Natural killer cell (primary cell): ENCODE measurements around the gene MYO16. TPM values are rescaled to one million over a fixed set of nuclear protein-coding genes. Genes with fewer than 3 reads are reported as not detected.

ENCODE experiments used
- ATAC-seq, 3 donors: fragments of 150-1000 bp in 2 of 3; fragments of 200-7000 bp in 1 of 3; cut with Tn5 transposase; 1 replicate in 1 of 3; 2 replicates in 2 of 3; pipeline ENCODE4 v1.10.0; 2021; ENCODE audit warnings: mild to moderate bottlenecking in 2 of 3, moderate library complexity in 2 of 3
- DNase-seq, 2 donors: peaks; one replicate each; pipeline versions ENCODE4 v3.0.0 to v3.0.0-alpha.2; 2013 to 2021; ENCODE audit warnings: mixed read lengths in 1 of 2
- H3K27ac ChIP-seq: one replicate; pipeline ENCODE4 v1.5.1; 2013; ENCODE audit warnings: mild to moderate bottlenecking, low read length
- H3K27me3 ChIP-seq: one replicate; pipeline ENCODE4 v1.6.1; 2013; ENCODE audit warnings: low read length; ENCODE audit not compliant: control insufficient read depth, insufficient read depth
- H3K36me3 ChIP-seq: one replicate; pipeline ENCODE4 v1.6.1; 2013; ENCODE audit warnings: low read length; ENCODE audit not compliant: control insufficient read depth, insufficient read depth
- H3K4me1 ChIP-seq: one replicate; pipeline ENCODE4 v1.6.1; 2013; ENCODE audit warnings: low read length; ENCODE audit not compliant: control insufficient read depth, insufficient read depth
- H3K4me3 ChIP-seq: one replicate; pipeline ENCODE4 v1.5.1; 2013; ENCODE audit warnings: low read length
- H3K9me3 ChIP-seq: one replicate; pipeline ENCODE4 v1.6.1; 2013; ENCODE audit warnings: low read length; ENCODE audit not compliant: control insufficient read depth, insufficient read depth
- H3K27ac Mint-ChIP-seq, 2 donors: one replicate each; pipeline ENCODE4 v1.8.0; 2022; ENCODE audit warnings: mild to moderate bottlenecking in 2 of 2, mixed read lengths in 2 of 2, moderate library complexity in 1 of 2
- H3K27me3 Mint-ChIP-seq, 2 donors: one replicate each; pipeline ENCODE4 v1.8.0; 2022; ENCODE audit warnings: low read depth in 2 of 2, mixed read lengths in 2 of 2
- H3K36me3 Mint-ChIP-seq: one replicate; pipeline ENCODE4 v1.8.0; 2022; ENCODE audit warnings: mixed read lengths
- H3K4me1 Mint-ChIP-seq, 2 donors: one replicate each; pipeline ENCODE4 v1.8.0; 2022; ENCODE audit warnings: mixed read lengths in 2 of 2
- H3K4me3 Mint-ChIP-seq: one replicate; pipeline ENCODE4 v1.8.0; 2022; ENCODE audit warnings: mild to moderate bottlenecking, moderate library complexity, mixed read lengths
- H3K9me3 Mint-ChIP-seq, 2 donors: one replicate each; pipeline ENCODE4 v1.8.0; 2022; ENCODE audit warnings: mixed read lengths in 2 of 2
- CTCF ChIP-seq: fragments of 200-600 bp; IDR thresholded peaks from one replicate; pipeline ENCODE4 v1.8.0; 2022; ENCODE audit warnings: antibody characterized with exemption
- WGBS: methylation state at CpG from one replicate; pipeline ENCODE4 v1.1.7; 2013; ENCODE audit warnings: missing lambda C conversion rate; ENCODE audit not compliant: insufficient coverage; 5-methylcytosine and 5-hydroxymethylcytosine counted together
- intact Hi-C: fragments of 100-400 bp; cut with micrococcal nuclease; formaldehyde crosslinking; loops from one replicate; pipeline ENCODE4 v1.14.2; 2022
- total RNA-seq, 4 donors: library from RNA; stranded (reverse); fragments of 120-200 nt in 1 of 4; gene quantifications; one replicate each; pipeline versions ENCODE4 v1.2.3 to v1.2.4, GENCODE V29; 2013 to 2022

Gene MYO16
- total RNA-seq, 3 donors from 2014 or later (not counting 1 experiment from before 2014, with no cell fraction given): 0.28 TPM; not detected in 2

- Mint-ChIP-seq H3K4me3 (no peak overlapping the region), H3K36me3 (no peaks in the 10 kb centered on the region), H3K27ac (no peak overlapping the region), H3K27me3 (peaks cover 2 to 7% of the 10 kb centered on the region in 2 donors), H3K4me1 (peaks cover 10% of the 10 kb centered on the region in 2 donors), H3K9me3 (peaks cover 3 to 4% of the 10 kb centered on the region in 2 donors)
- no peak overlapping the region for H3K27ac ChIP-seq
- ATAC-seq (no peak), DNase-seq (no peak)
- intact Hi-C loops: no loop called here
- no peak overlapping the region for H3K4me3 ChIP-seq
- TF ChIP-seq CTCF: no peak
- H3K4me1 ChIP-seq: no peaks in the 10 kb centered on the region
- H3K36me3 ChIP-seq: no peaks in the 10 kb centered on the region
- 100% methylated on average over 1 of the region's 1 CpG for WGBS
- no peaks in the 10 kb centered on the region for H3K9me3 ChIP-seq
- H3K27me3 ChIP-seq: no peaks in the 10 kb centered on the region
These were observed 481.7 kb downstream of the MYO16 start for GRCh38 chr13:109111141-109111540.

GRCh38 chr13:109113427-109113826 lies 484.0 kb downstream of the MYO16 start:
- no peak for ATAC-seq
- Histone ChIP-seq H3K4me3 (no peak overlapping the region), H3K4me1 (no peaks in the 10 kb centered on the region), H3K27ac (no peak overlapping the region), H3K9me3 (no peaks in the 10 kb centered on the region), H3K36me3 (no peaks in the 10 kb centered on the region), H3K27me3 (no peaks in the 10 kb centered on the region)
- WGBS: 38% methylated on average over 3 of the region's 3 CpGs
- intact Hi-C loops: no loop called here
- TF ChIP-seq CTCF: no peak
- peaks cover 7 to 15% of the 10 kb centered on the region in 2 donors for H3K27me3 Mint-ChIP-seq
- no peak for DNase-seq
- peaks cover 10% of the 10 kb centered on the region in 2 donors for H3K4me1 Mint-ChIP-seq
- H3K4me3 Mint-ChIP-seq: no peak overlapping the region
- peak overlapping the region in 1 of 2 donors; percentile 9 for H3K27ac Mint-ChIP-seq
- peaks cover 3 to 4% of the 10 kb centered on the region in 2 donors for H3K9me3 Mint-ChIP-seq
- H3K36me3 Mint-ChIP-seq: no peaks in the 10 kb centered on the region

GRCh38 chr13:109114162-109114561 lies 484.8 kb downstream of the MYO16 start:
- no peak for TF ChIP-seq CTCF
- Histone ChIP-seq H3K4me1 (no peaks in the 10 kb centered on the region), H3K4me3 (no peak overlapping the region), H3K27me3 (no peaks in the 10 kb centered on the region), H3K36me3 (no peaks in the 10 kb centered on the region), H3K27ac (no peak overlapping the region), H3K9me3 (no peaks in the 10 kb centered on the region)
- H3K9me3 Mint-ChIP-seq: peaks cover 3 to 4% of the 10 kb centered on the region in 2 donors
- DNase-seq (no peak), ATAC-seq (no peak)
- peaks cover 10% of the 10 kb centered on the region in 2 donors for H3K4me1 Mint-ChIP-seq
- H3K36me3 Mint-ChIP-seq: no peaks in the 10 kb centered on the region
- no peak overlapping the region for H3K4me3 Mint-ChIP-seq
- peaks cover 8 to 13% of the 10 kb centered on the region in 2 donors for H3K27me3 Mint-ChIP-seq
- WGBS: 100% methylated on average over 2 of the region's 5 CpGs
- intact Hi-C loops: no loop called here
- H3K27ac Mint-ChIP-seq: no peak overlapping the region

- intact Hi-C loops: no loop called here
- Histone ChIP-seq H3K27ac (no peak overlapping the region), H3K27me3 (no peaks in the 10 kb centered on the region), H3K4me3 (no peak overlapping the region), H3K4me1 (no peaks in the 10 kb centered on the region), H3K36me3 (no peaks in the 10 kb centered on the region), H3K9me3 (no peaks in the 10 kb centered on the region)
- H3K9me3 Mint-ChIP-seq: peaks cover 3 to 4% of the 10 kb centered on the region in 2 donors
- no peak overlapping the region for H3K4me3 Mint-ChIP-seq
- H3K27ac Mint-ChIP-seq: no peak overlapping the region
- peaks cover 8 to 11% of the 10 kb centered on the region in 2 donors for H3K27me3 Mint-ChIP-seq
- no peaks in the 10 kb centered on the region for H3K36me3 Mint-ChIP-seq
- ATAC-seq (no peak), DNase-seq (no peak)
- H3K4me1 Mint-ChIP-seq: peaks cover 10% of the 10 kb centered on the region in 2 donors
- no peak for TF ChIP-seq CTCF
- whole genome bisulfite sequencing: no CpG with 5 or more reads among the region's 2 CpGs
These were observed 485.6 kb downstream of the MYO16 start for GRCh38 chr13:109114991-109115390.
